ENCODE data around the gene ABCC1. TPM values are rescaled to one million over a fixed set of nuclear protein-coding genes. Genes with fewer than 3 reads are reported as not detected.
"Not testable (repeated sequence)": the region's sequence is repeated elsewhere in the genome, so short reads cannot be mapped to it uniquely, and the experiment has no call there.

The ABCC1 gene
- total RNA-seq, 1 donor from 2014 or later: 61.1 TPM

- intact Hi-C loops (cut with micrococcal nuclease): not testable (repeated sequence)
Observed at GRCh38 chr16:16153000-16153399, 203.6 kb downstream of the ABCC1 start.

GRCh38 chr16:16154281-16154951 lies 205.0 kb downstream of the ABCC1 start:
- intact Hi-C loops (cut with micrococcal nuclease): no loop called here

GRCh38 chr16:16155234-16155633 lies 205.8 kb downstream of the ABCC1 start:
- intact Hi-C loops (cut with micrococcal nuclease): no loop called here

GRCh38 chr16:16157166-16157565 lies 207.8 kb downstream of the ABCC1 start:
- intact Hi-C loops (cut with micrococcal nuclease): no loop called here

GRCh38 chr16:16158082-16158658 lies 208.8 kb downstream of the ABCC1 start:
- intact Hi-C loops (cut with micrococcal nuclease): no loop called here

- intact Hi-C loops (cut with micrococcal nuclease): no loop called here
Observed at GRCh38 chr16:16158741-16159374, 209.4 kb downstream of the ABCC1 start.

GRCh38 chr16:16159662-16160061 lies 210.2 kb downstream of the ABCC1 start:
- intact Hi-C loops (cut with micrococcal nuclease): no loop called here

GRCh38 chr16:16161319-16161718 lies 211.9 kb downstream of the ABCC1 start:
- intact Hi-C loops (cut with micrococcal nuclease): no loop called here

GRCh38 chr16:16161840-16162239 lies 212.4 kb downstream of the ABCC1 start:
- intact Hi-C loops (cut with micrococcal nuclease): not testable (repeated sequence)

GRCh38 chr16:16162591-16162990 lies 213.2 kb downstream of the ABCC1 start:
- intact Hi-C loops (cut with micrococcal nuclease): no loop called here

GRCh38 chr16:16163109-16163508 lies 213.7 kb downstream of the ABCC1 start:
- intact Hi-C loops (cut with micrococcal nuclease): no loop called here

GRCh38 chr16:16163571-16163970 lies 214.2 kb downstream of the ABCC1 start:
- intact Hi-C loops (cut with micrococcal nuclease): no loop called here

GRCh38 chr16:16164243-16164642 lies 214.8 kb downstream of the ABCC1 start:
- intact Hi-C loops (cut with micrococcal nuclease): no loop called here

GRCh38 chr16:16166085-16166484 lies 216.7 kb downstream of the ABCC1 start:
- intact Hi-C loops (cut with micrococcal nuclease): no loop called here

- intact Hi-C loops (cut with micrococcal nuclease): no loop called here
Observed at GRCh38 chr16:16166949-16167348, 217.5 kb downstream of the ABCC1 start.

- intact Hi-C loops (cut with micrococcal nuclease): no loop called here
Observed at GRCh38 chr16:16167927-16168326, 218.5 kb downstream of the ABCC1 start.

GRCh38 chr16:16168431-16168830 lies 219.0 kb downstream of the ABCC1 start:
- intact Hi-C loops (cut with micrococcal nuclease): no loop called here

- intact Hi-C loops (cut with micrococcal nuclease): no loop called here
Observed at GRCh38 chr16:16169615-16170014, 220.2 kb downstream of the ABCC1 start.

- intact Hi-C loops (cut with micrococcal nuclease): no loop called here
Observed at GRCh38 chr16:16171332-16171919, 222.0 kb downstream of the ABCC1 start.

- intact Hi-C loops (cut with micrococcal nuclease): no loop called here
Observed at GRCh38 chr16:16172991-16173390, 223.6 kb downstream of the ABCC1 start.

GRCh38 chr16:16175296-16175695 lies 225.9 kb downstream of the ABCC1 start:
- intact Hi-C loops (cut with micrococcal nuclease): no loop called here

GRCh38 chr16:16176328-16176727 lies 226.9 kb downstream of the ABCC1 start:
- intact Hi-C loops (cut with micrococcal nuclease): no loop called here
